ENCODE data around the gene ARHGAP10.

The ARHGAP10 gene, protein sequence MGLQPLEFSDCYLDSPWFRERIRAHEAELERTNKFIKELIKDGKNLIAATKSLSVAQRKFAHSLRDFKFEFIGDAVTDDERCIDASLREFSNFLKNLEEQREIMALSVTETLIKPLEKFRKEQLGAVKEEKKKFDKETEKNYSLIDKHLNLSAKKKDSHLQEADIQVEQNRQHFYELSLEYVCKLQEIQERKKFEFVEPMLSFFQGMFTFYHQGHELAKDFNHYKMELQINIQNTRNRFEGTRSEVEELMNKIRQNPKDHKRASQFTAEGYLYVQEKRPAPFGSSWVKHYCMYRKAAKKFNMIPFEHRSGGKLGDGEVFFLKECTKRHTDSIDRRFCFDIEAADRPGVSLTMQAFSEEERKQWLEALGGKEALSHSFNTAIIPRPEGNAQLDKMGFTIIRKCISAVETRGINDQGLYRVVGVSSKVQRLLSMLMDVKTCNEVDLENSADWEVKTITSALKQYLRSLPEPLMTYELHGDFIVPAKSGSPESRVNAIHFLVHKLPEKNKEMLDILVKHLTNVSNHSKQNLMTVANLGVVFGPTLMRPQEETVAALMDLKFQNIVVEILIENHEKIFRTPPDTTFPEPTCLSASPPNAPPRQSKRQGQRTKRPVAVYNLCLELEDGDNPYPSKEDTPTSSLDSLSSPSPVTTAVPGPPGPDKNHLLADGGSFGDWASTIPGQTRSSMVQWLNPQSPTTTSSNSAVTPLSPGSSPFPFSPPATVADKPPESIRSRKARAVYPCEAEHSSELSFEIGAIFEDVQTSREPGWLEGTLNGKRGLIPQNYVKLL

DNA sequence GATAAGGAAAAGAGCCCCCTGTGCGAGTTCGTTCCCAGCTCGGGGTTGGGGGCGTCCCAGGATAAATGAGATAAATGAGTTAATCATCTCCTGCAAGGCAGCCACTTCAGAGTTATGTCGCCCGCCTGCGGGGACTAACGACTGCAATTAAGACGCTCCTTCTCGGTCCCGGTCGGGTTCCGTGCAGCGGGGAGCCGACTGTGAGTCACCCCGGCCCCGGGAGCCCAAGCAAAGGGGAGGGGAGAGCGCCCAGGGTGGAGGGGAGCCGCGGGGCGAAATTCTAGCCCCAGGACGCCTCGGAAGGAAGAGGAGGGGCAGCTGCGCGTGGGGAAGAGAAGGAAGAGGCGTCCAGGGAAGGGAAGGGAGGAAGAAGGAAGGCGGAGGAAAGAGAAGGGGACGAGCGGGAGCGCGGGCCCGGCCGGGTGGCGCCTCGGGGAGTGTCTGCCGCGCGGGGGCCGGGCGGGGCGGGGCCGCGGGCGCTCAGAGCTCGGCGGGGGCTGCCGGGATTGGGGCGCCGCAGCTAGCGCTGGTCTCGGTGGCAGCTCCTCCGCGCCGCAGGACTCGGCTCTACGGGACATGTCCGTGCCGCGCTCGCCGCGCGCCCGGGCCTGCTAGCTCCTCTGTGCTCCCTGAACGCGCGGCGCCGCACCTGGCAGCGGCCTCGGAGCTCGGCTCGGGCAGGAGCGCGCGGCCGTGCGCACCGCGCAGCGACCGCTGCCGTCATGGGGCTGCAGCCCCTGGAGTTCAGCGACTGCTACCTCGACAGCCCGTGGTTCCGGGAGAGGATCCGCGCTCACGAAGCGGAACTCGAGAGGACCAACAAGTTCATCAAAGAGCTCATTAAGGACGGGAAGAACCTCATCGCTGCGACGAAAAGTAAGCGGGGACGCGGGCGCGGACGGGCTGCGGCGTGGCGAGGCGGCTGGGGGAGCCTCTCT is at the start of gene ARHGAP10:
TSS of gene ARHGAP10 (plus strand) at position 509 of the 938 bp plus-strand sequence. CDS start at position 723, 214 bp downstream.
- no peak for FAIRE-seq

DNA sequence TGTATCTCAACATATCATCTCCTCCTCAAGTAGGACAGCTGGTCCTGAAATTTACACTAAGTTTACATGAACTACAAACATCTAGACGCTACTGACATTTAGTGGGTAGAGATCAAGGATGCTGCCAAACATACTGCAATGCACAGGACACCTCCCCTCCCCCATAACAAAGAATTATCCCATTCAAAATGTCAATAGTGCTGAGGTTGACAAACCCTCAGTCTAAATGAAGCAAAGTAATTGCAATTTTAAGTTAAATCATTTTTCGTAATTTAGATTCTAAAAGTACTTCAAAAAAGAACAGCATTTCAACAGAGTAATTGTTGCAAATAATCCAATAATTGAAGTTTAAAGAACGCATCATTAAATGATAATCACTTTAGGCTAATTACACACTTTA is 49.1 kb upstream of the ARHGAP10 start:
- FAIRE-seq: no peak

DNA sequence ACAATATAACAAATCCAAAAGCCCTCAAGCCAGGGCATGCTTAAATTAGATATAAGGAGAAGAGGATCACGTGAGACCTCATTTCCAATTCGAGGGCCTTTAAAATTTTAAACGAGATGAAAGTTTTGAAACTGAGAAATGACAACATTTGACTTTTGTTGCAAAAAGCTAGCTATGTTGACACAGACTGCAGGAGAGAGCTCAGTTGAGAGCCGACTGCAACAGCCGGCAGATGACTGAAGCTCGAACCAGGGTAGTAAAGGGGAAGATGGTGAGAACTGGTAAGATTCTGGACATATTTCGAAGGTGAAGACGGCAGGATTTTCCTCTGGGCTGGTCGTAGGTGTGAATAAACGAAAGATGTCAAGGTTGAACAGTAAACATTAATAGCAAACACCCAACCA is 48.7 kb upstream of the ARHGAP10 start:
- FAIRE-seq: no peak

DNA sequence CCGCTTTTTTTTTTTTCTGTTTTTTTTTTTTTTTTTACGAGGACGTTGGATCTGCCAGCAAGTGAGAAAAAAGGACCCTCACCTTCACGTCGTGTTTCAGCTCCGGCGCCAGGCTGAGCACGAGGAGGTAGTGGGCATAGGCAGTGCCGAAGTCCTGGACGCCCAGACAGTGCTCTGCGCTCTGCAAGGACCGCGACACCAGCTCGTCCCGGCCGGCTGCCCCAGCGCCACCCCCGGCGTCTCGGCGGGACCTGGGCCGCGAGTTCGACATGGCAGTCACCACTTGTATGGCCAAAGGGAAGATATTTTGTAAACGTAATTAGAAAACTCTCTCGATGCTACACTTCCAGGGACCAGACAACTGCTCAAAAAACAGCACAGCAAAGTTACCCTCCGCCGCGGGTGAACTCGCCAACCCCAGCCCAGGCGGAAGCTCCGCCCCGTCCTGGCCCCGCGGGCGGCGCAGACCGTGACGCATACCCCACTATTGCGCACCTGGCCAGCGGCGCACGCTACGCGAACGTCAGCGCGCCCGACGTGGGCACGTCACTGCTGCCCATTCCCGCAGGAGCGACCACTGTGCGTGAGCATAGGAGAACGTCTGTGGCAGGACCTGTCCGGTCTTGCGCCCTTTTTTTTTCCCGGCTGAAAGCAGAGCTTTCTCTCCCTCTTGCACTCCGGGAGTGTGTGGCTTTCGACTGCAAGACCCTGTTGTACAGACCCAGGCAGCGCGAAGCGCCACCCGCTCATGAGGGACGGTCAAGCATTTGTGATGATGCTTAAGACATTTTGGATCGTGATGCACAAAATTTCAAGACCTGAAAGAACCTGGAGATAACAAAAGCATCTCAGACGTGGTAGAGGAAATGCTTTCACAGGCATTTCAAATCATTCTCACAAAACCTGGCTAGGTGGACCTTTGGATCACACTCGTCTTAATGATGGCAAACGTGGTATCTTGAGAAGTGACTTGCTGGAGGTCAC is 47.9 kb upstream of the ARHGAP10 start, which contains the start of gene PRMT9:
TSS of gene PRMT9 (minus strand) at position 447 of the 984 bp plus-strand sequence. CDS start at position 271, 176 bp downstream.
- FAIRE-seq: peak; percentile 21

DNA sequence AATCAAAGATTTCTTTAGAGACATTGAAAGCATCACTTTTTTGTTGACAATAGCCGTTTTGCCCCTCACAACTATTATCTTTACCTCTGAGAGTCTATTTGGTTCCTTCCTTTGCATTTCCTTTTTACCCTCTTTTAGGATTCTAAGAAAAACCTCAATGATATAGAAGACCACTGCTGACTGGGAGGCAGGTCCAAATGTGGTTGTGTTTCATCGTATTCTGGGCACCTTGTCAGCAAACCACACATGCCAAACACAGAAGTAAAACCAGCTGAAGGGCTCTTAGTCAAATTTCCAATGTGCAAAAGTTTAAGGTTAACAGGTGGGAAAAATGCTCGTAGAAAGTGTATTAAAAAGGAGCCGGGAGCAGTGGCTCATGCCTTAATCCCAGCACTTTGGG is 42.8 kb upstream of the ARHGAP10 start:
- FAIRE-seq: no peak

DNA sequence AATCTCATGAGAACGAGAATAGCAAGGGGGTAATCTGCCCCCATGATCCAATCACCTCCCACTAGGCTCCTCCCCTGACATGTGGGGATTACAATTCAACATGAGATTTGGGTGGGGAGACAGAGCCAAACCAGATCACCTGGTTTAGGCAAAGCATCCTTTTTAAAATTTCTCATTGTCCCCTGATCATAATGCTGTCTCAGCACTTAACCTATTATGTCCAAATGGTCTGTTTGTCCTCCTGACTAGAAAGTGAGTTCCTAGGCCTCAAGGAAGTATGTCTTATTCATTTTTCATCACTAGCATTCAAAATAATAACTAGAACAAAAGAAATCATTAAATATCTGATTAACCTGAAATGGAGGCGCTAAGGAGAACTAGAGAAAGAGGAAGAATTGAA is 40.1 kb upstream of the ARHGAP10 start:
- no peak for FAIRE-seq

DNA sequence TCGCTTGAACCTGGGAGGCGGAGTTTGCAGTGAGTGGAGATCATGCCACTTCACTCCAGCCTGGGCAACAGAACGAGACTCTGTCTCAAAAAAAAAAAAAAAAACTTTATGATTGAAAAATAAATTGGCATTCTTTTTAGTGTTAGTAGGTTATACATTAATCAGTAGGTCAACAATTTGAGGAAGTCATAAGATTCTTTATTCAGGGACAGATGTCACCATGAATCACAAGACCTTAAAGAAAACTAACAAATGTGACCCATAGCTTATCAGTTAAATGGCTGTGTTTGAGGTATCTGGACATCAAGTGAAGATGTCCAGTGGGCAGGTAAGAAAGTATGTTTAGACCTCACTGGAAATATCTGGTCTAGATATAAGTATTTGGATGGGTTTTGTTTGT is 38.7 kb upstream of the ARHGAP10 start:
- FAIRE-seq: no peak

DNA sequence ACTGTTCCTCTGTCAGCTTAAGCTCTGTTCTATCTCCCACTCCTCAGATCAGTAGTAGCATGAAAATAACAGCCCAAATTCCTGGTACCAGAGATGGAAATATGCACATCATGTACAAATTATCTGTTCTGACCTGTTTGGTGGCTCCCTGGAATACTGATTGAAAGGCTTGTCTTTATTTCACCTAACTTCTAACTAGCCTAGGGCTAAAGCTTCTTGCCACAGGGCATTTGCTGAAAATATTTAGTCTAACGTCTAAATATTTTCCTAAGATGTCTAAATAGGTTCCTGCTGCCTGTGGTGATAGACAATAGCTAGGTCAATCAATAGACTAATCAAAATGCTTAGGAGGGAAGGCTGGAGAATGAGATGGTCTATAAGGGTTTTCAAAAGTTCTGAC is 35.0 kb upstream of the ARHGAP10 start:
- no peak for FAIRE-seq

DNA sequence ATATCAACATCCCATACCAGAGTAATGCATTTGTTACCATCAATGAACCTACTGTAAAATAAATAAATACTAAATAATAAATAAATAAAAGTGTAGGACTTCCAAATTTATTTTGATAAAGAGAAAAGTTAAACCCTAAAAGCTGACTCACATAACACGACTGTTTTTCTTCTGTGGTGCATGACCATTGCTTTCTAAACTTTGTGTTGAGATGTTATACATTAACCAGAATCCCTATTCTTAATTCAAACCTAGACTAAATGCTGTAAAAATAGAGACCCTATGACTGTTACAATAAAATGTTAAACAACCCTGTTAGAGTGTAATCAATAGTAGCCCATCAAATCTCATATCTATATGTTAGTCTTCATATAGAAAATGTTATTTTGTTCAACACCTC is 27.0 kb upstream of the ARHGAP10 start:
- FAIRE-seq: no peak

DNA sequence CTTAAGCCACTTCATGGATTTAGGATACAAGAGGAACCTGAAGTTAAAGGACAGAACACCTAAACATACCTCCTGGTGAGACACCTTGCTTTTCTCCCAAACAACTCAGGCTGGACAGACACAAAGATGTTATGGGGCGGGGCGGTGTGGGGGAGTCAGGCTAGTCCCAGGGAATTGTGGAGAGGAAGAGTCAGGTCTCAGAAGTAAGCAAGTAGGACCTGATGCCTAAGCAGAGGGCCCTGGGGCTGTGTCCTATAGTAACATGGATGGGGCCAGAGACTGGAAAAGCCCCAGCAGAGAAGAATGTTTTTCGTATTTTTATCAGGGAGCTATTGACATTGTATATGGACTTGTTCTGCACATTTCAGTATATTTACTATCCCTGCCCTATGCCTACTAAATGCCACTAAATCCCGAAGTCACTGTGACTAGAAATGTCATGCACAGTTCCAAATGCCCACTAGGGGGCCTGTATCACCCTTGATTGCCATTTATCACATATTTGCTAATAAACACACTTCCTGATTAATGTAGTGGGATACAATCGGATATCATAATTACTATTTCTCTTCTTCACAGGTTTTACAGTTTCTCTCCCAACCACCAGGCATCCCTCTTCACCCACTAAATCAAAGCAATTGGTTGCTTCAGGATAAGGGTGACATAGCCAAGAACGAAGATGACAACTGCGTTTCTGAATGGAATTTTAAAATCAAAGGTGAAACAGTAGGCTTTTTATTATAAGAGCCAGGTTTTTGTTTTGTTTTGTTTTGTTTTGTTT is 23.8 kb upstream of the ARHGAP10 start:
- FAIRE-seq: peak; percentile 92

DNA sequence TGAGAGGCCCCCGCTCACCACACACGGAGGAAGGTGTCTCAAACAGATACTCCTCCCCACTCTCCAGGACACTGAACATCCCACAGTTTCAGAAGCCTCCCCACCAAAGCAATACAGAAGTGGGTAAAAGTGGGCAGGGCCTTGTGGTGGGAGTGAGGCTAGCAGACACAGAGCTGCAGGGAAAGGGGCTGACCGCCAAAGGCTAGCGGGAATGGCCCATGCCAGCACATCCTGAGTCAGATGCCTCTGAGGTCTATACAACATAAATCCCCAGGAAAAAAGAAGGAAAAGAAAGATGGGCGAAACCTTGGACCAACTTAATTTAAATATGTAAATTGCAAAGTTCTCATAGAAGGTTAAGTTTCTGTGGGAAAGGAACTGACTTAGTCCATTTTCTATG is 21.9 kb upstream of the ARHGAP10 start:
- no peak for FAIRE-seq

DNA sequence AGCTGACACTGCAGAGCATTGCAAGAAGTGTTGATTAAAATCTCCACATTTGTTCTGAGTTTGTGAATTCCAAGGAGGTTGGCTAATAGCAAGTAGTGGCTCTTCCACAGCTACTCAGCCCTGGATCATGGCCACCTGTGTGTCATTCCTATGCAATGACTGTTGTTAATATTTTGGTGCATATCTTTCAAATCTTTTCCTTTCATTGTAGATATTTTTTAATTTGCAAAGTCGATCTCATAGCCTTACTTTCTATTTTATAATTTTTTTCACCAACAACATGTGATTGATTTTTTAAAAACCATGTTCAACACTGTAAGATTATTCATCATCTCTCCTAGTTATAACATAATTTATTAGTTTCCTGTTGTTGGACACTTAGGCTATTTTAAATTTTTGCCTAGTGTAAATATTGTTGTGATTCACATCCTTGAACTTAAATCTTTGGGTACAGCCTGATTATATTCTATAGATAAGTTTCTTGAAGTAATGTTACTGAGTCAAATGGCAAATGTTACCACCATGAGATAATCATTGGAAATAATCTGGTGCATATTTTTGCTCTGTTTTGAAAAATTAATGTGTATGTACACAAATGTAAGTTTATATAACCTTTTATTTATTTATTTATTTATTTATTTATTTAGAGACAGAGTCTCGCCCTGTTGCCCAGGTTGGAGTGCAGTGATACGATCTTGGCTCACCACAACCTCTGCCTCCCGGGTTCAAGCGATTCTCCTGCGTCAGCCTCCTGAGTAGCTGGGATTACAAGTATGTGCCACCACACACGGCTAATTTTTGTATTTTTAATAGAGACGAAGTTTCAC is 17.1 kb upstream of the ARHGAP10 start:
- FAIRE-seq: peak; percentile 66

DNA sequence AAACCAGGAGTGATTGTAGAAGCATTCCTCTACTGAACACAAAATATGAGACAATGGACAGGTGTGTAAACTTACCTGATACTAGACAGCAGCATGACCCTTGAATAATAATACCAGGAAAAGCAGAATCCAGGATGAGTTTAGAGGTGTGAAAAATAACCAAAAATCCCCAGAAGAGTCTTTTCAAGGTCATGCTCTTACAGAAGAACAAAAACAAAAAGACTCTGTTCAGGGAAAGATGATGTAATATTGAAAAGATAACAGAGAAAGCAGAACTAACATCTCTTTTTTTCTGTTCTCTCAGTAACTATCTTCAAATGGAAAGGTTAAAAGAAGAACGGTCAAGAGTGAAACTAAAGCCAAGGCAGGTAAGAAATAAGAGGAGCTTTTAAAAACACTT is 14.0 kb upstream of the ARHGAP10 start:
- FAIRE-seq: no peak

DNA sequence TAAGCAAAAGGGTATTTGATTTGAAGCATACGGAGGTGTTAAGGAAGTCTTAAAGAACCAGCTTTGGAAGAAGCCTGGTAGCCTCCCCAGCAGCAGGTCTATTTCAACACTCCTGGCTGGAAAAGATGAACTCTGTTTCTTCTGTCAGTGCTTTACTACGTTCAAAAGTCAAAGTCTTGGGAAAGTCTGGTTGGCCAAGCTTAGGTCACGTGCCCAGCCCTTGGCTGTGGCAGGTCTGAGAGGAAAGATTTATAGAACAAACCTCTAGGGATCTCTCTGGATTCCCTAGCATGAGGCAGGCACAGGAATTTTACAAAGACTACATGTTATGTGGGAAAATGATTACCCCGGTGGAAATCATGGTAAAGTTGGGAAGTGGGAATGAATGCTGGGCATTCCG is 8.6 kb upstream of the ARHGAP10 start:
- FAIRE-seq: no peak

DNA sequence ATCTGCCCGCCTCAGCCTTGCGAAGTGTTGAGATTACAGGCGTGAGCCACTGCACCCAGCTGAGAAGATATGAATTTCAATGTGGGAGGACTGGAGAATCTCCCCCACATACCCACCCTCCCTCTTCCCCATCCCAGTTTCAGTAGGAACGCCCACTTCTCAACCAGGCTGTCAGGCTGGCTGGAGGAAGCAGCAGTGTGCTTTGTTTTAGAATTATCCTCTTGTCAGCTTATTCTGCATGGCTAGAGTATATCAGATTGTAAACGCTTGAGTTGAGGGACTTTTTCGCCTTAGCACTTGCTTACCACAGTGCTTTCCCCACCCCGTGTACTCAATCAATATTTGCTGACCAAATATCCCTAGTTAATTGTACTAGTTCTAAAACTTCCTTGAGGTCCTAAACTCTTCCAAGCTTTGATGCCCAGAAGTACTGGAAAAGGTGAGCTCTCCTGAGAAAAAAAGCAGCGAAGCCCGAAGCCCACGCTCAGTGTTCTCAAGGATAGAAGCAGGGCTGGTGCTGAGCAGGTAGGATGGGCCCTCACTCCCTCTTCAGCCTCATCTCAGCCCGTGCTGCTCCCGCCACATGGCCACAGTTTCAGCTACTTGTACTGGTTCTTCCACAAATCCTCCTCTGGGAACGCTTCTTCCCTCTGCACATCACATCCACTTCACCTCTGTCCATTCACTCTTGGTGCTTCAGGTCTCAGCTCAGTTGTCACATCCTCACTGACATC is 7.3 kb upstream of the ARHGAP10 start:
- FAIRE-seq: no peak

DNA sequence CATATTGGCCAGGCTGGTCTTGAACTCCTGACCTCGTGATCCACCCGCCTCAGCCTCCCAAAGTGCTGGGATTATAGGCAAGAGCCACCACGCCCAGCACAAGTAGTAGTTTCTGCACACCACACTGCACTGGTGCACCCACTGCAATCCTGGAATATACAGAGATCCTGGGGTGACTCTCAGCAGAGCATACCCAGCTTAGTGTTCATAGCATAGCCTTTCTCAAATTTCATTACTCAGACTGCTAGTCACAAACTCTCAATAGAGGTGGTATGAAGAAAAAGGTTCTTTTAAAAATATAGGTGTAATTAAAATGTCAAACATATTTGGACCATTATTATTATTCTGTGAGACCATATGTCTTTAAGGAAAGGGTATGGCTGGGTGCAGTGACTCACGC is 6.2 kb upstream of the ARHGAP10 start:
- FAIRE-seq: no peak

DNA sequence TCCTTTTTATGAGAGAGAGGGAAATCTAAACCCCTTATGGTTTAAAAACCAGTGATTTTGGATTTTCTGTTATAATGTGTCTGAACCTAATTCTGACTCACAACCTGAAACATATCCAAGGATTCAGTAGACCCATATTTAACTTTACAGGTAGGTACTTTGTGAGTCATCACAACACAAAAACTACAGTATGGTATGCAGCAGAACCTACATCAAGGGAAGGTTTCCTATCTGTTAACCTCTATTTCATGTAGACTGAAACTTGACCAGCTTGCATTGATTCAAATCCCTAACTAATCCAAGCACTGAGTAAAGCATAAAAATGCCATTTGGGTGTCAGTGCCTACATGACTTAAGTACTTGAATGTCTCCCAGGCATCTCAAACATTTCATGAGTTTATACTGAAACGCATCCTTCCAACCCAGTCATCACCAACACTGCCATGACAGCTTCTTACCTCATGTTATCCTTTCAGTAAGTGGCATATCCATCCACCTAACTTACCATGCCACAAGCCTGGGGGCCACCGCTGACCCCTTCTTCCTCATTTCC is 4.3 kb upstream of the ARHGAP10 start:
- no peak for FAIRE-seq

DNA sequence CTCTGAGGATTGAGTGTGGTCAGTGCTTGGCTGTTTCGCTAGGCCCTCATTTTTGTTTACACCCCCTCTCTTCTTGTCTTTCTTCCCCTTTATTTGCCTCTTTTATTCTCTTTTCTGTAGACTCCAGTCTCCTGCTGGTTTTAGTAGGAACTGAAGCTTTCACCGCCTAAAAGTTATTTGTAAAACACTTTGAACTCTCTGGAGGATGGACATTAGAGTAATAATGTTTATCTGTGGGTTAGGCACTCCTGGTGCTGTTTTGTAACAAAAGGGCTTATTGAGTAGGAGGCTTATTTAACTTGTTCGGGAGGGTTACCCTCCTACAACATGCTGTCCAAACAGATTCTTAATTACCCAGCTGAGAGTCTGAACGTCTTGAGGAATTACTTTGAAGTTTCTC is 1.6 kb upstream of the ARHGAP10 start:
- FAIRE-seq: peak; percentile 21
